T-helper 1 cell treated with Interleukin-12 subunit alpha and Interleukin-12 subunit beta and Interleukin-4 antibody, amounts not matched to agents 30 ng/mL and 1 ng/mL, for 36 hours (primary cell): ENCODE measurements around the gene PRR22. TPM values are rescaled to one million over a fixed set of nuclear protein-coding genes. Genes with fewer than 3 reads are reported as not detected.
"Not testable (repeated sequence)": the region's sequence is repeated elsewhere in the genome, so short reads cannot be mapped to it uniquely, and the experiment has no call there.

Experiments
- intact Hi-C: fragments of 100-400 bp; cut with micrococcal nuclease; formaldehyde crosslinking; loops from one replicate; pipeline ENCODE4 v1.15.1; 2024
- total RNA-seq: library from RNA; stranded (reverse); gene quantifications from 2 replicates; pipeline ENCODE4 v1.2.3, GENCODE V29; 2022

The PRR22 gene
- total RNA-seq, 1 donor from 2014 or later = 5.0 TPM

GRCh38 chr19:5792224-5792623 lies 7.7 kb upstream of the PRR22 start:
- intact Hi-C loops = no loop called here

- intact Hi-C loops = loop anchor here (1.0 to 2.0 kb wide), 14 partner anchors 13 to 1320 kb away; partner anchors contain the start of genes ALKBH7, CATSPERD, CLPP and FEM1A
Measured at GRCh38 chr19:5790559-5791520, 6.3 kb upstream of the PRR22 start, which contains the start of gene DUS3L. DUS3L (minus strand) TSS chr19:5791163; CDS start chr19:5791141, 22 bp downstream.

GRCh38 chr19:5789886-5790558 lies 5.5 kb upstream of the PRR22 start:
- intact Hi-C loops = loop anchor here (1.0 to 2.0 kb wide), 11 partner anchors 38 to 1319 kb away; partner anchors contain the start of genes ALKBH7, CATSPERD, CLPP and GPR108

- intact Hi-C loops = no loop called here
Measured at GRCh38 chr19:5789351-5789761, 4.8 kb upstream of the PRR22 start.

GRCh38 chr19:5788422-5788821 lies 3.9 kb upstream of the PRR22 start:
- intact Hi-C loops = no loop called here

- intact Hi-C loops = no loop called here
Measured at GRCh38 chr19:5787409-5788182, 3.0 kb upstream of the PRR22 start.

GRCh38 chr19:5786593-5787408 lies 2.3 kb upstream of the PRR22 start:
- intact Hi-C loops = no loop called here

- intact Hi-C loops = no loop called here
Measured at GRCh38 chr19:5785423-5785822, 877 bp upstream of the PRR22 start.

GRCh38 chr19:5782945-5783919 lies 1.3 kb downstream of the PRR22 start:
- intact Hi-C loops = no loop called here

- intact Hi-C loops = no loop called here
Measured at GRCh38 chr19:5782322-5782721, 2.2 kb downstream of the PRR22 start.

GRCh38 chr19:5780916-5781315 lies 3.6 kb downstream of the PRR22 start:
- intact Hi-C loops = not testable (repeated sequence)

GRCh38 chr19:5778402-5778801 lies 6.1 kb downstream of the PRR22 start:
- intact Hi-C loops = no loop called here

- intact Hi-C loops = no loop called here
Measured at GRCh38 chr19:5775668-5776309, 8.8 kb downstream of the PRR22 start.

GRCh38 chr19:5774921-5775320 lies 9.6 kb downstream of the PRR22 start:
- intact Hi-C loops = no loop called here

- intact Hi-C loops = loop anchor here (1.0 kb wide), 1 partner anchor 249 kb away; no protein-coding TSS in a partner anchor
Measured at GRCh38 chr19:5773276-5773675, 11.3 kb downstream of the PRR22 start.

- intact Hi-C loops = no loop called here
Measured at GRCh38 chr19:5772416-5772815, 12.1 kb downstream of the PRR22 start.

GRCh38 chr19:5767949-5768348 lies 16.6 kb downstream of the PRR22 start:
- intact Hi-C loops = no loop called here

- intact Hi-C loops = no loop called here
Measured at GRCh38 chr19:5765220-5765619, 19.3 kb downstream of the PRR22 start.
